ENCODE results near the gene TGM1.
A peak's percentile ranks its signal among the peaks of the same experiment; 100 is the strongest.
"Not testable (repeated sequence)": the region's sequence is repeated elsewhere in the genome, so short reads cannot be mapped to it uniquely, and the experiment has no call there.

Gene TGM1

DNA sequence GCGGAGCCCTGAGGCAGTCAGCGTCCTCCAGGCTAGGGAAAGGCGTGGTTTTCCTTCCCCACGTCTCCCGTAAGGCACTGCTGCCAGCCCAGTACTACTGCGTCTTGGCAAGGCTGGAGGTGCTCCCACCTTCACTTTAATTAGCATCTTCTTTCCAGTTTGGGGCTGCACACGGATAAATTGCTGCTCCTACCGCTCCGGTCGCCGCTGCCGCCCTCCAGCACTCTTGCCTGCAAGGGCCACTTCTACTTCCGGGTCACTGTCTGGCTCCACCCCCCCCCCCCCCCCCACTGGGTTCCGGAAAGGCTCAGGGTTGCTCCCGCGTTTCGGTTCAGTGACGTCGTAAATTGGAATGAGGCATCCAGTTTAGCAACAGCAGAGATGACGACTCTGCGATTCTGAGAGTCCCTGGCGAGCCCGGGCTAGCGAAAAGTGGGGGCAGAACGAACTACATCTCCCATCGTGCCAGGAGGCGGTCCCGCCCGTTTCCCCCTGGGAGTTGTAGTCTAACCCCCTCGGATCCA is 30.8 kb downstream of the TGM1 start, which contains the start of gene NEDD8:
Gene NEDD8, minus strand, starts transcription at position 247 of the 524 bp plus-strand sequence. Its CDS starts 100 bp downstream, at position 147.
- DNase-seq: peak; percentile 70

- DNase-seq: no peak
Measured at GRCh38 chr14:24231263-24232120, 31.5 kb downstream of the TGM1 start.

DNA sequence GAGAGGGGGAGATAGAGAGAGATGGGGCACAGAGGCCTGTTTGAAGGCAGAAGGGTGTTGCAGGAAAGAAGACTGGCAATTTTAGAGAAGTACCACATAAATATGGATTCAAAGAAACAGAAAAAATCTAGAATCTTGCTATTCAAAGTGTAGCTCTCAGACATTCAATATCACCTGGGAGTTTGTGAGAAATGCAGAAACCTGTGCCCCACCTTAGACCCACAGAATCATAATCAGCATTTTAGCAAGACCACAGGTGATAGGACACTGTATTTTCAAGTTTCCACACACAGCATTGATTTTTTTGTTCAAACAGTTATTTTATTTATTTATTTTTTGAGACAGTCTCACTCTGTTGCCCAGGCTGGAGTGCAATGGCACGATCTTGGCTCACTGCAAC is 34.1 kb downstream of the TGM1 start:
- DNase-seq: no peak

GRCh38 chr14:24226473-24226872 is 36.5 kb downstream of the TGM1 start:
- DNase-seq: no peak

DNA sequence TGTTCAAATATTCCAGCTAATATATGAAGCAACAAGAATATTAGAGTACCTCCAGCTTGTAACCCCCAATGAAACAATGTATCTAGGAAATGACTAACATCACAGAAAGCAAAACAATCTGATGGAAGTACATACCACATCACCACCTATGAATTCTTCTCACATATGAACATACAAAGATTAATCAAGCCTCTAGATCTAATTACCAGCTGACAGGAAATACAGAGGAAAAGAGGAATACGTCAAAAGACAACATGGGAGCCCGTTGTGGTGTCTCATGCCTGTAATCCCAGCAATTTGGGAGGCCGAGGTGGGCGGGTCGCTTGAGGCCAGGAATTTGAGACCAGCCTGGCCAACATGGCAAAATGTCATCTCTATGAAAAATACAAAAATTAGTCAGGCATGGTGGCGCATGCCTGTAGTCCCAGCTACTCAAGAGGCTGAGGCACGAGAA is 38.3 kb downstream of the TGM1 start:
- DNase-seq: no peak

GRCh38 chr14:24222987-24223386 is 40.0 kb downstream of the TGM1 start:
- not testable (repeated sequence) for DNase-seq

- no peak for DNase-seq
Measured at GRCh38 chr14:24219521-24219920, 43.5 kb downstream of the TGM1 start.

DNA sequence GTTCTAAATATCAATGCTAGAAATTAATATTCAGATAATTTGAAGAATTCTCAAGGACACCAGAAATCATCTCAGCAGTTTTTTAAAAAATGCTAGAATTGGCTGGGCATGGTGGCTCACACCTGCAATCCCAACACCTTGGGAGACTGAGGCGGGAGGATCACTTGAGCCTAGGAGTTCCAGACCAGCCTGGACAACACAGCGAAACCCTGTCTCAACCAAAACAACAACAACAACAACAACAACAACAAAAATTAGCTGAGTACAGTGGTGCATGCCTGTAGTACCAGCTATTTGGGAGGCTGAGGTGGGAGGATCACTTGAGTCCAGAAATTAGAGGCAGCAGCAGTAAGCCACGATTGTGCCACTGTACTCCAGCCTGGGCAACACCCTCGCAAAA is 43.9 kb downstream of the TGM1 start:
- DNase-seq: no peak

GRCh38 chr14:24216876-24217275 is 46.1 kb downstream of the TGM1 start:
- DNase-seq: not testable (repeated sequence)

DNA sequence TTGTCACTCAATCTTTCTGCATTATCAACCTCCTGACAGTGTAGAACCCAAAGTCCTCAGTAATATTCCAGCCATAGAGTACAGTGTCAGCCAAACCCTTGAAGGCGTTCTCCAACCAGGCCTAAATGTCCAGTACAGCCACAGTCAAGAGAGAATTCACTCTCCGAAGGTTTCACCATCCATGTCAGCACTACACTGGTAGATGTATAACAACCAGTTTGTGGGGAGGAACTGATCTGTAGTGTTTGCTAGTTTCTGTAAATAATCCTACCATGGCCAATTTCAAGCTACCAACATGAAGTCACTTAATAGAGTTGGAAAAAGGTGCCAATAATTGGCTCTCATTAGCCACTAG is 46.7 kb downstream of the TGM1 start:
- DNase-seq: no peak

GRCh38 chr14:24215495-24216344 is 47.3 kb downstream of the TGM1 start, which contains the start of gene MDP1:
TSS of gene MDP1 (minus strand) at chr14:24216066. CDS start at chr14:24215955, 111 bp downstream.
- DNase-seq: peak; percentile 89

- no peak for DNase-seq
Measured at GRCh38 chr14:24213866-24214662, 48.9 kb downstream of the TGM1 start.

DNA sequence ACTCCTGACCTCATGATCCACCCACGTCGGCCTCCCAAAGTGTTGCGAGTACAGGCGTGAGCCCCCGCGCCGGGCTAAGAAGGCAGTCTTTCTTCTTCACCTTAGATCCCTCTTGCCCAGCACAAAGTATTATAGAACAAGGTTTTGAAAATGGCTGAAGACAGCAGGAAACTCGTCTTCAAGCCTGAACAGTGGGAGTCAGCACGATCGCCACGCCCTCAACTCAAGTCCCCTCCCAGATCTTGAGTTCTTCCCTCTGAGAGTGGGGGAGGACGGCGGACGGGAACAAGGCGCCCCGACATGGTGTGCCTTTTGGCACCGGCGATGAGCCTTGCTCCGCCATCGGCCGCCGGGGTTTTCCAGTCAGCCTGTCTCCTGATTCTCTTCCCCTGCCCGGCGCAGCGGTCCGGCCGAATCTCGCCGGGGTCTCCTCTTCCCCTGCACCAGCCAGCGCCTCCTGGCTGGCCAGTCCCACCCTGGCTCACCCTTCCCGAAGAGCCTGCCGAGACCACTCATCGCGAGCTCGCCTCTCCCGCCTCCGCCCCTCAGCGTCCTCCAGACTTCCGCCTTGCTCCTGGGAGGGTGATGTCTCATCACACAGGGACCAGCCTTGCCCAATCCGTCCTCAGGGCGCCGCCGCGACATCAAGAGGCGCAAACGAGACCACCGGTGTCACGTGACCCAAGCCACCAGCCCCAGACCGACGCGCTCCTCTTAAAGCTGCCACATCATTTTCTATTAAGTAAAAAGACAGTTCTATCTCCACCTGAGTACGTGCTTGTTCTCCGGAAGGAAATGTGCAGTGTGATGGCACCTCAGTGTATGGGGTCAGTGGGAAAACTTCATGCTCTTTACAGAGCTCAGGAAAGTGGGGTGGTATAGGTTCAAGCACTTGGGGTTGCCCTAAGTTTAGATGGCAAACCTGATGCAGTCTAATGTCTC is 49.8 kb downstream of the TGM1 start, which contains the start of gene CHMP4A:
Gene CHMP4A, minus strand, starts transcription at position 565 of the 942 bp plus-strand sequence. Its CDS starts 49 bp downstream, at position 516.
- peak; percentile 99 for DNase-seq

DNA sequence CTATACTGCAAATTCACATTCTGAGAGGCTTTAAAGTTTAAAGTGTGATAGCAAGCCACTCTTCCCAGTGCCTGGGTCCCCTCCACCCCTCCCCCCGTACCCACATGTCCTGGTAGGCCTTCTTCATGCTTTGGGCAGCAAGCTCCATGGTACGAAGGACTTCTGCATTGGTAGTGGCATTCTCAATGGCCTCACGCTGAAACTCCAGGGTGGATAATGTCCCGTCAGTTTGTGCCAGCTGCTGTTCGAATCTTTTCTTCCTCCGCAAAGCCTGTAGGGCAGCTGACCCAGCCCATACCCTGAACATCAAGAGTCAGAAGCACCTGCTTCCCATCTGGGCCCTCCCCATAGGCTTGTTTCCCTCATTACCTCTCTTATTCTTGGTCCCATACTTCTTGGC is 51.7 kb downstream of the TGM1 start:
- no peak for DNase-seq

DNA sequence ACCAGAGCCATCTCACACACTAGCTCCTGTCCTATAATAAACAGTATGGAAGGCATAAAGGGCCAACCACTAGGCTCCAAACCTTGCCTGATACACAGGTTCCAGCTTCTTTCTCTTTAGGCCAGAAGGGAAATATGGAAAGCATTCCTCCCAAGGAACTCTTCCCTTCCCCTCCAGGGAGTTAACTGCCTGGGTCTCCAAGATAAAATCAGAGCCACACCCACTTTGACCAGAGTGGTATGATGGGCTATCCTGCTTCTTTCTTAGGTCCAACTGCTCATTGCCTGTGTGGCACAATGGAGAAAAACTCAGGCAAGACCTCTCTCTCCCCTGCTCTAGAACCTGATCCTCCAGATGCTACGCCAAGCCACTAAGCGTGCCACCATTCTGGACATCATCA is 55.4 kb downstream of the TGM1 start:
- no peak for DNase-seq

- no peak for DNase-seq
Measured at GRCh38 chr14:24207104-24207551, 55.8 kb downstream of the TGM1 start.

DNA sequence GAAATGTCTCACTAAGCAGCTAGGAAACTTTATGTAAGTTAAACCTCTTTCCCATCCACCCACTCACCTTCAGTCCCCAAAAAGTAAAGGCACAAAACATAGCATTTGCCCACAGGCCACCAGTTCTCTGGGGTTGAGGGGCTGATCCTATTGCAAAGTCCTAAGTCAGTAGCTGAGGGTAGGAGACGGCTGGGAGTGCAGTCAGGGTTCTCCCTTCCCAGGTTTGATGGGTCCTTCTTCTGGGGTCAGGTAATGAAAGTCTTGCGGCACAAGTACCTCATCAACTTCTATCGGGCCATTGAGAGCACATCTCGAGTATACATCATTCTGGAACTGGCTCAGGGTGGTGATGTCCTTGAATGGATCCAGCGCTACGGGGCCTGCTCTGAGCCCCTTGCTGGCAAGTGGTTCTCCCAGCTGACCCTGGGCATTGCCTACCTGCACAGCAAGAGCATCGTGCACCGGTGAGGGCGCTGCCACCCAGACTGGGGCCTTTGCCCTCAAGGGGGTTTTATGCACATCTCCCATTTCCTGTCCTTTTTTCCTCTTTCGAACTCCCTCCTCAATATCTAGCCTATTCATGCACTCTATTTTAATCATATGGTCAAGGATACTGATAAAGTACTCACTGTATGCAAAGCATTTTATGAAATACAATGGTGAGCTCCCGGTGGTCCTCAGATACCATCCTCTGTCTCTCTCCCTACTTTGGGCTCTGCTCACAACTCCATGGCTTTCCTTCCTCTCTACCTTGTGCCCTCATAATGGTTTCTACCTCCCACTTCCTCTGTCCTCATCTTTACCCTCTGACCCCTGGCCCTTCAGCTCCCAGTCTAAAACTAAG is 56.5 kb downstream of the TGM1 start:
- no peak for DNase-seq

GRCh38 chr14:24204163-24205146 is 58.5 kb downstream of the TGM1 start:
- DNase-seq: no peak

Measured in NCI-H2107 (cell line).